ENCODE data around the gene FKBP5. TPM values are rescaled to one million over a fixed set of nuclear protein-coding genes. Genes with fewer than 3 reads are reported as not detected.

FKBP5 gene
- total and polyA plus RNA-seq, 2 donors (not counting 1 experiment from before 2014, with no cell fraction given), result 2.8 to 7.4 TPM

GRCh38 chr6:35687658-35688604 lies 784 bp downstream of the FKBP5 start:
- peak overlapping the region; percentile 25 to 60 for H3K27ac ChIP-seq (ENCODE audit: low read length in 2 of 2)
- peak overlapping the region; percentile 76 for H2AFZ ChIP-seq (ENCODE audit: insufficient read depth, low read depth, low read length, poor library complexity, severe bottlenecking)
- no peaks in the 10 kb centered on the region for H3K27me3 Mint-ChIP-seq
- peaks cover 13% of the 10 kb centered on the region for H3K79me2 ChIP-seq (ENCODE audit: control insufficient read depth, insufficient read depth, low read length)
- H3K27ac Mint-ChIP-seq, result peak overlapping the region; percentile 89
- H3K4me3 ChIP-seq (ENCODE audit: control extremely low read depth in 1 of 5, extremely low read depth in 1 of 5, insufficient read depth in 1 of 5, low read depth in 2 of 5, low read length in 4 of 5), result peak overlapping the region; percentile 55 to 82 (median 73)
- H3K9ac ChIP-seq (ENCODE audit: low read length), result peak overlapping the region; percentile 69
- ATAC-seq (ENCODE audit: low read depth), result peak; percentile 40
- no peaks in the 10 kb centered on the region for H4K20me1 ChIP-seq (ENCODE audit: control insufficient read depth, insufficient read depth, low read length, poor library complexity, severe bottlenecking)
- ChIA-PET POLR2A (interaction anchor here (0.6 to 1.5 kb wide), 3 partner anchors 19 to 1288 kb away, joined by 5 to 9 read pairs (median 5); no protein-coding TSS in a partner anchor), CTCF (interaction anchor here (0.9 to 2.7 kb wide), 7 partner anchors 19 to 101 kb away, joined by 3 to 16 read pairs (median 5); partner anchors contain the start of gene ARMC12)
- DNase-seq, result peak; percentile 71
- H3K27me3 ChIP-seq (replicated peaks in 1 of 4; ENCODE audit: control extremely low read depth in 1 of 4, control insufficient read depth in 3 of 4, insufficient read depth in 4 of 4, low read length in 3 of 4), result no peaks in the 10 kb centered on the region
- H3K4me1 ChIP-seq (ENCODE audit: control insufficient read depth in 2 of 2, insufficient read depth in 2 of 2, low read length in 2 of 2), result peaks cover 5 to 11% of the 10 kb centered on the region in 2 donors
- TF ChIP-seq CTCF (IDR thresholded peaks at IDR 0.05), result no peak
- TF ChIP-seq EZH2 (IDR thresholded peaks at IDR 0.05; ENCODE audit: borderline replicate concordance, insufficient read depth, low read depth, low read length, poor library complexity, severe bottlenecking), result no peak
- peak overlapping the region; percentile 97 for H3K4me3 Mint-ChIP-seq
- no peaks in the 10 kb centered on the region for H3K36me3 ChIP-seq (replicated peaks in 1 of 2; ENCODE audit: control extremely low read depth in 1 of 2, control insufficient read depth in 1 of 2, extremely low read depth in 1 of 2, insufficient read depth in 2 of 2, low read length in 1 of 2)
- H3K9me3 Mint-ChIP-seq (ENCODE audit: insufficient read depth), result no peaks in the 10 kb centered on the region
- intact Hi-C loops (cut with micrococcal nuclease), result loop anchor here (1.0 to 2.0 kb wide), 2 partner anchors 31 to 44 kb away; no protein-coding TSS in a partner anchor
- peaks cover 17% of the 10 kb centered on the region for H3K4me1 Mint-ChIP-seq
- WGBS (ENCODE audit: insufficient coverage), result under 1% methylated on average over 100 of the region's 100 CpGs
- H3K4me2 ChIP-seq (replicated peaks; ENCODE audit: low read depth, low read length, poor library complexity, severe bottlenecking), result peak overlapping the region; percentile 96
- H3K9me3 ChIP-seq (ENCODE audit: control extremely low read depth in 1 of 3, control insufficient read depth in 2 of 3, insufficient read depth in 1 of 3, low read length in 2 of 3), result peaks cover 0 to 3% (median 0%) of the 10 kb centered on the region in 3 donors

Measured in B cell (primary cell).